ENCODE results near the gene CIAO1.

GRCh38 chr2:96245609-96246390 is 20.2 kb upstream of the CIAO1 start:
- TF ChIP-seq, protein P1, sequence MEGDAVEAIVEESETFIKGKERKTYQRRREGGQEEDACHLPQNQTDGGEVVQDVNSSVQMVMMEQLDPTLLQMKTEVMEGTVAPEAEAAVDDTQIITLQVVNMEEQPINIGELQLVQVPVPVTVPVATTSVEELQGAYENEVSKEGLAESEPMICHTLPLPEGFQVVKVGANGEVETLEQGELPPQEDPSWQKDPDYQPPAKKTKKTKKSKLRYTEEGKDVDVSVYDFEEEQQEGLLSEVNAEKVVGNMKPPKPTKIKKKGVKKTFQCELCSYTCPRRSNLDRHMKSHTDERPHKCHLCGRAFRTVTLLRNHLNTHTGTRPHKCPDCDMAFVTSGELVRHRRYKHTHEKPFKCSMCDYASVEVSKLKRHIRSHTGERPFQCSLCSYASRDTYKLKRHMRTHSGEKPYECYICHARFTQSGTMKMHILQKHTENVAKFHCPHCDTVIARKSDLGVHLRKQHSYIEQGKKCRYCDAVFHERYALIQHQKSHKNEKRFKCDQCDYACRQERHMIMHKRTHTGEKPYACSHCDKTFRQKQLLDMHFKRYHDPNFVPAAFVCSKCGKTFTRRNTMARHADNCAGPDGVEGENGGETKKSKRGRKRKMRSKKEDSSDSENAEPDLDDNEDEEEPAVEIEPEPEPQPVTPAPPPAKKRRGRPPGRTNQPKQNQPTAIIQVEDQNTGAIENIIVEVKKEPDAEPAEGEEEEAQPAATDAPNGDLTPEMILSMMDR (IDR thresholded peaks at IDR 0.05) = no peak
- no peak for TF ChIP-seq EZH2 (IDR thresholded peaks at IDR 0.05; ENCODE audit: borderline replicate concordance, insufficient read depth, low read depth, low read length, poor library complexity, severe bottlenecking)
